Loucy (cell line): ENCODE results near the gene SDR39U1.

Source experiments
- EZH2phosphoT487 ChIP-seq: fragments of 200-600 bp; IDR thresholded peaks from 2 replicates; pipeline ENCODE4 v1.6.1; 2018; ENCODE audit warnings: antibody characterized with exemption, mild to moderate bottlenecking, moderate library complexity, borderline replicate concordance
- TF ChIP-seq, protein P1 (sequence below): fragments of 200-600 bp; sonication (generic); conservative IDR thresholded peaks from 2 replicates; pipeline ENCODE4 v1.5.1; 2014; ENCODE audit warnings: mild to moderate bottlenecking, antibody characterized with exemption, low read length

DNA sequence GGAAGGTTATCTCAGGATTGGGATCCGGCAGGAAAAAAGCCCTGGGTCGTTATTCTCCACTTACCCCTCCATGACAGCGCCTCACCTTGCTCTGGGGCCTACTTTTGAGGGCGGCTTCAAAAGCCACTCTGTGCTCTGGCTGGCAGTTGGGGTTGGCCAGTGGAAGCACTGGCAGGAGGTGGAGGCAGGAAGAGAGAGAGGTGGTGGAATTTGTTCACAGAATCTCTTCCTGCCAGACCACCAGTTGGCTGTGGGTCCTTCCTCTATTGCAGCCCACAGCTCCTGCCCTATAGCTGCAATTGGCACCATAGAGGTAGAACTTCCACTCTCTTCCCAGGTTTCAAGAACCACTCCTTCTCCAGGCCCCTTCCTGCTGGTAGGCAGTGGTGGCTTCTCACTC lies 32.7 kb upstream of the SDR39U1 start:
- TF ChIP-seq, protein P1, sequence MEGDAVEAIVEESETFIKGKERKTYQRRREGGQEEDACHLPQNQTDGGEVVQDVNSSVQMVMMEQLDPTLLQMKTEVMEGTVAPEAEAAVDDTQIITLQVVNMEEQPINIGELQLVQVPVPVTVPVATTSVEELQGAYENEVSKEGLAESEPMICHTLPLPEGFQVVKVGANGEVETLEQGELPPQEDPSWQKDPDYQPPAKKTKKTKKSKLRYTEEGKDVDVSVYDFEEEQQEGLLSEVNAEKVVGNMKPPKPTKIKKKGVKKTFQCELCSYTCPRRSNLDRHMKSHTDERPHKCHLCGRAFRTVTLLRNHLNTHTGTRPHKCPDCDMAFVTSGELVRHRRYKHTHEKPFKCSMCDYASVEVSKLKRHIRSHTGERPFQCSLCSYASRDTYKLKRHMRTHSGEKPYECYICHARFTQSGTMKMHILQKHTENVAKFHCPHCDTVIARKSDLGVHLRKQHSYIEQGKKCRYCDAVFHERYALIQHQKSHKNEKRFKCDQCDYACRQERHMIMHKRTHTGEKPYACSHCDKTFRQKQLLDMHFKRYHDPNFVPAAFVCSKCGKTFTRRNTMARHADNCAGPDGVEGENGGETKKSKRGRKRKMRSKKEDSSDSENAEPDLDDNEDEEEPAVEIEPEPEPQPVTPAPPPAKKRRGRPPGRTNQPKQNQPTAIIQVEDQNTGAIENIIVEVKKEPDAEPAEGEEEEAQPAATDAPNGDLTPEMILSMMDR, result no peak
- no peak for TF ChIP-seq EZH2phosphoT487
